HEK293 (cell line): Measurements from ENCODE around the gene GPR37.

Source experiments
- CTCF ChIA-PET: fragments of 350-600 bp; formaldehyde crosslinking; extraction: SDS; loops from one replicate; lab custom pipeline; 2021; ENCODE audit warnings: antibody characterized with exemption; lab: Yijun Ruan, JAX
- POLR2A ChIA-PET: fragments of 300-600 bp; formaldehyde crosslinking; extraction: SDS; loops from one replicate; lab custom pipeline; 2020; ENCODE audit warnings: antibody characterized with exemption, inconsistent platforms; lab: Yijun Ruan, JAX
- H3K27ac ChIP-seq: fragments of 200-500 bp; sonication (Bioruptor generic); 2 replicates; pipeline ENCODE4 v1.5.1; 2014; ENCODE audit warnings: low read depth, low read length, control low read depth, inconsistent platforms; ENCODE audit errors: extremely low read depth
- H3K36me3 ChIP-seq, 2 experiments: fragments of 200-500 bp in 1 of 2; sonication (Bioruptor generic) in 1 of 2; 1 replicate in 1 of 2; 2 replicates in 1 of 2; pipeline ENCODE4 v1.5.1; 2014 to 2017; ENCODE audit warnings: inconsistent platforms in 2 of 2, low read length in 2 of 2; ENCODE audit not compliant: control insufficient read depth in 2 of 2, insufficient read depth in 1 of 2
- H3K4me1 ChIP-seq: fragments of 200-500 bp; sonication (Bioruptor generic); 2 replicates; pipeline ENCODE4 v1.5.1; 2014; ENCODE audit warnings: mild to moderate bottlenecking, low read length, inconsistent platforms; ENCODE audit not compliant: control insufficient read depth, insufficient read depth
- H3K4me3 ChIP-seq: 2 replicates; pipeline ENCODE4 v1.5.1; 2011; ENCODE audit warnings: low read depth, mild to moderate bottlenecking, control low read depth, low read length, moderate library complexity
- H3K9me3 ChIP-seq: fragments of 200-500 bp; sonication (Bioruptor generic); 2 replicates; pipeline ENCODE4 v1.5.1; 2014; ENCODE audit warnings: low read depth, low read length, inconsistent platforms; ENCODE audit not compliant: control insufficient read depth, insufficient read depth
- EGR2 ChIP-seq: fragments of 450-650 bp; formaldehyde crosslinking; IDR thresholded peaks from 2 replicates; pipeline ENCODE4 v1.5.1; 2016; ENCODE audit warnings: low read depth, missing biosample characterization, missing genetic modification characterization
- IKZF3 ChIP-seq: fragments of 450-650 bp; IDR thresholded peaks from 2 replicates; pipeline ENCODE4 v1.5.0; 2018; ENCODE audit warnings: missing biosample characterization, mild to moderate bottlenecking, missing genetic modification characterization, moderate library complexity
- KLF16 ChIP-seq: fragments of 450-650 bp; formaldehyde crosslinking; IDR thresholded peaks from 2 replicates; pipeline ENCODE4 v1.5.1; 2017; ENCODE audit warnings: missing biosample characterization, missing genetic modification characterization
- PRDM10 ChIP-seq: fragments of 450-650 bp; formaldehyde crosslinking; IDR thresholded peaks from 2 replicates; pipeline ENCODE4 v1.5.1; 2016; ENCODE audit warnings: missing biosample characterization, missing genetic modification characterization
- SP7 ChIP-seq: fragments of 450-650 bp; formaldehyde crosslinking; IDR thresholded peaks from 2 replicates; pipeline ENCODE4 v1.5.1; 2016; ENCODE audit warnings: missing biosample characterization, missing genetic modification characterization
- ZFP37 ChIP-seq: fragments of 450-650 bp; formaldehyde crosslinking; IDR thresholded peaks from 2 replicates; pipeline ENCODE4 v1.5.1; 2016; ENCODE audit warnings: missing biosample characterization, missing genetic modification characterization
- ZNF10 ChIP-seq: fragments of 450-650 bp; formaldehyde crosslinking; IDR thresholded peaks from 2 replicates; pipeline ENCODE4 v1.5.1; 2017; ENCODE audit warnings: missing biosample characterization, missing genetic modification characterization
- ZNF148 ChIP-seq: fragments of 450-650 bp; formaldehyde crosslinking; IDR thresholded peaks from 2 replicates; pipeline ENCODE4 v1.5.0; 2017; ENCODE audit warnings: missing biosample characterization, missing genetic modification characterization, borderline replicate concordance
- ZNF214 ChIP-seq: fragments of 450-650 bp; formaldehyde crosslinking; IDR thresholded peaks from 2 replicates; pipeline ENCODE4 v1.5.1; 2017; ENCODE audit warnings: missing biosample characterization, mild to moderate bottlenecking, missing genetic modification characterization, borderline replicate concordance
- ZNF350 ChIP-seq: fragments of 450-650 bp; formaldehyde crosslinking; IDR thresholded peaks from 2 replicates; pipeline ENCODE4 v1.5.0; 2017; ENCODE audit warnings: missing biosample characterization, mild to moderate bottlenecking, missing genetic modification characterization
- ZNF354C ChIP-seq: fragments of 450-650 bp; formaldehyde crosslinking; IDR thresholded peaks from 2 replicates; pipeline ENCODE4 v1.5.1; 2016; ENCODE audit warnings: missing biosample characterization, missing genetic modification characterization, low read depth, borderline replicate concordance
- ZNF394 ChIP-seq: fragments of 450-650 bp; formaldehyde crosslinking; IDR thresholded peaks from 2 replicates; pipeline ENCODE4 v1.5.1; 2016; ENCODE audit warnings: missing biosample characterization, missing genetic modification characterization, mild to moderate bottlenecking, moderate library complexity, borderline replicate concordance
- ZNF48 ChIP-seq: fragments of 450-650 bp; formaldehyde crosslinking; IDR thresholded peaks from 2 replicates; pipeline ENCODE4 v1.5.1; 2016; ENCODE audit warnings: missing biosample characterization, missing genetic modification characterization
- ZNF623 ChIP-seq: fragments of 450-650 bp; formaldehyde crosslinking; IDR thresholded peaks from 2 replicates; pipeline ENCODE4 v1.5.1; 2016; ENCODE audit warnings: missing biosample characterization, missing genetic modification characterization
- ZNF670 ChIP-seq: fragments of 450-650 bp; formaldehyde crosslinking; IDR thresholded peaks from 2 replicates; pipeline ENCODE4 v1.5.1; 2016; ENCODE audit warnings: missing biosample characterization, missing genetic modification characterization, low read depth
- ZSCAN18 ChIP-seq: fragments of 450-650 bp; formaldehyde crosslinking; IDR thresholded peaks from 2 replicates; pipeline ENCODE4 v1.5.1; 2016; ENCODE audit warnings: missing biosample characterization, missing genetic modification characterization
- TF ChIP-seq, protein P1 (sequence below): fragments of 450-650 bp; formaldehyde crosslinking; IDR thresholded peaks from 2 replicates; pipeline ENCODE4 v1.5.1; 2016; ENCODE audit warnings: missing biosample characterization, missing genetic modification characterization, low read depth
- TF ChIP-seq, protein P2 (sequence below): fragments of 450-650 bp; formaldehyde crosslinking; IDR thresholded peaks from 2 replicates; pipeline ENCODE4 v1.5.1; 2016; ENCODE audit warnings: missing biosample characterization, missing genetic modification characterization

Gene GPR37

DNA sequence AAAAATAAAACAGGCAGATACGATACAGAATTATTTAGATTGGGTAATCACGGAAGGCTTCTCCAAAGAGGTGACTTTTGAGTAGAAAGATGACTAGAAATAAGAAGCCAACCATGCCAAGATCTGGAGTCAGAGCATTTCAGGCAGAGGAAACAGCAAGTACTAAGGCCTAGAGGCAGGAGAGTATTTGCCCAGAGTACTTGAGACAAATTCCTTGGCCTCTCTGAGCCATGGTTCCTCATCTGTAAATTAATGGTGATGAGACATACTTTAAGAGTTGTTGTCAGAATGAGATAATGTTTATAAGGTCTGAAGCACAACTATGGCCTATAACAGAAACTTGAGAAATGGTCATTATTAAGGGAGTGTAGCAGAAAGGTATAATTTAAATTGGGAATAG, 15.8 kb upstream of the GPR37 start (continued):
- TF ChIP-seq ZFP37 (tag by site-specific recombination) (no peak), KLF16 (tag by site-specific recombination) (no peak)

DNA sequence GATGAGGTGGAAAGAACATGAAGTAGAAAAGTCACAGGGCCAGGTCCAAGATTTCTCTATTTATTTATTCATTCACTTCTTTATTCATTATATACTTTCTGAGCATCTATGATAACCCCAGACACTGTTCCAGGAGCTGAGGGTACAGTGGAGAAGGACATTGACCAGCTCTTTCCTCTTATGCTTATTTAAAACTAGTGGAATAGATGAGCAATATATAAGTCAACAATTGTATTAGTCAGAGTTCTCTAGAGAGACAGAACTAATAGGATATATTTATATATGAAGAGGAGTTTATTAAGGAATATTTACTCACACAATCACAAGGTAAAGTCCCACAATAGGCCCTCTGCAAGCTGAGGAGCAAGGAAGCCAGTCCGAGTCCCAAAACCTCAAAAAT, 15.0 kb upstream of the GPR37 start:
- H3K36me3 ChIP-seq = no peaks in the 10 kb centered on the region
- no peak overlapping the region for H3K27ac ChIP-seq
- H3K4me3 ChIP-seq = no peak overlapping the region
- H3K9me3 ChIP-seq = no peaks in the 10 kb centered on the region
- peaks cover 5% of the 10 kb centered on the region; the same call in 1 of the 2 replicates for H3K4me1 ChIP-seq
- TF ChIP-seq IKZF3 (tag by site-specific recombination) = no peak
- no peak for TF ChIP-seq SP7 (tag by site-specific recombination)
- TF ChIP-seq ZSCAN18 (tag by site-specific recombination) = no peak
- TF ChIP-seq, protein P1, sequence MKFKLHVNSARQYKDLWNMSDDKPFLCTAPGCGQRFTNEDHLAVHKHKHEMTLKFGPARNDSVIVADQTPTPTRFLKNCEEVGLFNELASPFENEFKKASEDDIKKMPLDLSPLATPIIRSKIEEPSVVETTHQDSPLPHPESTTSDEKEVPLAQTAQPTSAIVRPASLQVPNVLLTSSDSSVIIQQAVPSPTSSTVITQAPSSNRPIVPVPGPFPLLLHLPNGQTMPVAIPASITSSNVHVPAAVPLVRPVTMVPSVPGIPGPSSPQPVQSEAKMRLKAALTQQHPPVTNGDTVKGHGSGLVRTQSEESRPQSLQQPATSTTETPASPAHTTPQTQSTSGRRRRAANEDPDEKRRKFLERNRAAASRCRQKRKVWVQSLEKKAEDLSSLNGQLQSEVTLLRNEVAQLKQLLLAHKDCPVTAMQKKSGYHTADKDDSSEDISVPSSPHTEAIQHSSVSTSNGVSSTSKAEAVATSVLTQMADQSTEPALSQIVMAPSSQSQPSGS (tag by site-specific recombination) = no peak
- no peak for TF ChIP-seq ZNF48 (tag by site-specific recombination)
- TF ChIP-seq EGR2 (tag by site-specific recombination) = no peak
- CTCF ChIA-PET = interaction anchor here (1.3 to 1.8 kb wide), 2 partner anchors 625 to 983 kb away, joined by 3 to 5 read pairs; no protein-coding TSS in a partner anchor
- POLR2A ChIA-PET = no interaction called here

GRCh38 chr7:124780056-124780455, 14.5 kb upstream of the GPR37 start:
- no peak overlapping the region for H3K27ac ChIP-seq
- POLR2A ChIA-PET = no interaction called here
- no peaks in the 10 kb centered on the region for H3K9me3 ChIP-seq
- TF ChIP-seq ZNF394 (no peak), ZNF10 (tag by site-specific recombination) (peak; percentile 95)
- CTCF ChIA-PET = interaction anchor here (1.3 to 1.8 kb wide), 2 partner anchors 625 to 982 kb away, joined by 3 to 5 read pairs; no protein-coding TSS in a partner anchor
- H3K4me1 ChIP-seq = peaks cover 5% of the 10 kb centered on the region; the same call in 1 of the 2 replicates
- H3K4me3 ChIP-seq = no peak overlapping the region
- no peaks in the 10 kb centered on the region for H3K36me3 ChIP-seq

DNA sequence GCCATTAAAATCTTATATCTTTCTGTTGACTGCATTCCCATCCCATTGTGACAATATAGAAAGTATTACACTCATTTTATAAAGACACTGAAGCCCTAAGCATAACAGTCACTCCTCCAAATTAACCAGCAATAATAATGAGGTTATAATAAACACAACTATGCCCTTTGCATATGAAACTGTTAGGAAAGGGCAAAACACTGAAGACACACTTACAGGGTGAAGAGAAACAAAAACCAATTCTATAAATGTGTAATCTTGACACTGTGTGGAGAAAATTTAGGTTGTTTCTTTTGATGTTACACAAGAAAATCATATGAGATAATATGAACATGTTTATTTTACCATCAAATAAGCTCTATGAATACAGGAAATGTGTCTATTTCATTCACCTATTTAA, 14.0 kb upstream of the GPR37 start:
- CTCF ChIA-PET = interaction anchor here (1.3 to 1.8 kb wide), 2 partner anchors 624 to 982 kb away, joined by 3 to 5 read pairs; no protein-coding TSS in a partner anchor
- peaks cover 5% of the 10 kb centered on the region; the same call in 1 of the 2 replicates for H3K4me1 ChIP-seq
- no peak overlapping the region for H3K4me3 ChIP-seq
- POLR2A ChIA-PET = no interaction called here
- H3K36me3 ChIP-seq = no peaks in the 10 kb centered on the region
- no peak overlapping the region for H3K27ac ChIP-seq
- H3K9me3 ChIP-seq = no peaks in the 10 kb centered on the region
- no peak for TF ChIP-seq ZNF354C (tag by site-specific recombination)
- TF ChIP-seq ZNF350 (tag by site-specific recombination) = no peak
- no peak for TF ChIP-seq ZNF670 (tag by site-specific recombination)
- TF ChIP-seq ZNF214 (tag by site-specific recombination) = no peak
- no peak for TF ChIP-seq ZNF148 (tag by site-specific recombination)
- TF ChIP-seq, protein P2, sequence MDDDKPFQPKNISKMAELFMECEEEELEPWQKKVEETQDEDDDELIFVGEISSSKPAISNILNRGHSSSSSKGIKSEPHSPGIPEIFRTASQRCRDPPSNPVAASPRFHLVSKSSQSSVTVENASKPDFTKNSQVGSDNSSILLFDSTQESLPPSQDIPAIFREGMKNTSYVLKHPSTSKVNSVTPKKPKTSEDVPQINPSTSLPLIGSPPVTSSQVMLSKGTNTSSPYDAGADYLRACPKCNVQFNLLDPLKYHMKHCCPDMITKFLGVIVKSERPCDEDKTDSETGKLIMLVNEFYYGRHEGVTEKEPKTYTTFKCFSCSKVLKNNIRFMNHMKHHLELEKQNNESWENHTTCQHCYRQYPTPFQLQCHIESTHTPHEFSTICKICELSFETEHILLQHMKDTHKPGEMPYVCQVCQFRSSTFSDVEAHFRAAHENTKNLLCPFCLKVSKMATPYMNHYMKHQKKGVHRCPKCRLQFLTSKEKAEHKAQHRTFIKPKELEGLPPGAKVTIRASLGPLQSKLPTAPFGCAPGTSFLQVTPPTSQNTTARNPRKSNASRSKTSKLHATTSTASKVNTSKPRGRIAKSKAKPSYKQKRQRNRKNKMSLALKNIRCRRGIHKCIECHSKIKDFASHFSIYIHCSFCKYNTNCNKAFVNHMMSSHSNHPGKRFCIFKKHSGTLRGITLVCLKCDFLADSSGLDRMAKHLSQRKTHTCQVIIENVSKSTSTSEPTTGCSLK = no peak
- no peak for TF ChIP-seq PRDM10 (tag by site-specific recombination)
- TF ChIP-seq ZNF623 (tag by site-specific recombination) = no peak
